Fibroblast of skin of back (primary cell): ENCODE measurements around the gene MMAB.

Experiments used
- DNase-seq: peaks from one replicate; pipeline ENCODE4 v3.0.0-alpha.2; 2013

MMAB gene

GRCh38 chr12:109601557-109601956, 28.3 kb upstream of the MMAB start:
- no peak for DNase-seq

- no peak for DNase-seq
Measured at GRCh38 chr12:109600995-109601394, 27.7 kb upstream of the MMAB start.

- DNase-seq: no peak
Measured at GRCh38 chr12:109600481-109600880, 27.2 kb upstream of the MMAB start.

- no peak for DNase-seq
Measured at GRCh38 chr12:109599087-109599486, 25.8 kb upstream of the MMAB start.

GRCh38 chr12:109598428-109598854, 25.1 kb upstream of the MMAB start:
- no peak for DNase-seq

GRCh38 chr12:109597795-109598427, 24.6 kb upstream of the MMAB start:
- peak; percentile 77 for DNase-seq

- no peak for DNase-seq
Measured at GRCh38 chr12:109597414-109597794, 24.1 kb upstream of the MMAB start.

GRCh38 chr12:109596418-109597244, 23.3 kb upstream of the MMAB start:
- no peak for DNase-seq

- DNase-seq: no peak
Measured at GRCh38 chr12:109595321-109595902, 22.1 kb upstream of the MMAB start.

- no peak for DNase-seq
Measured at GRCh38 chr12:109594556-109595317, 21.4 kb upstream of the MMAB start.

GRCh38 chr12:109592905-109593272, 19.6 kb upstream of the MMAB start:
- no peak for DNase-seq

- no peak for DNase-seq
Measured at GRCh38 chr12:109592195-109592904, 19.0 kb upstream of the MMAB start.

- no peak for DNase-seq
Measured at GRCh38 chr12:109591041-109591440, 17.7 kb upstream of the MMAB start.

GRCh38 chr12:109590566-109590965, 17.3 kb upstream of the MMAB start:
- no peak for DNase-seq

GRCh38 chr12:109589691-109590245, 16.5 kb upstream of the MMAB start:
- DNase-seq: no peak

- no peak for DNase-seq
Measured at GRCh38 chr12:109589240-109589590, 15.9 kb upstream of the MMAB start.

GRCh38 chr12:109588461-109589239, 15.3 kb upstream of the MMAB start:
- DNase-seq: no peak

- no peak for DNase-seq
Measured at GRCh38 chr12:109587921-109588320, 14.6 kb upstream of the MMAB start.

- DNase-seq: no peak
Measured at GRCh38 chr12:109586385-109587296, 13.3 kb upstream of the MMAB start.

GRCh38 chr12:109583733-109584132, 10.4 kb upstream of the MMAB start:
- no peak for DNase-seq
